H1 (cell line): ENCODE measurements around the gene CDH2. TPM values are rescaled to one million over a fixed set of nuclear protein-coding genes. Genes with fewer than 3 reads are reported as not detected.

Source experiments
- POLR2A ChIP-seq, 2 experiments: IDR thresholded peaks; 1 replicate in 1 of 2; 2 replicates in 1 of 2; pipeline ENCODE4 v1.6.1; 2011; ENCODE audit warnings: low read depth in 2 of 2, low read length in 2 of 2, mild to moderate bottlenecking in 2 of 2; ENCODE audit errors: control extremely low read depth in 1 of 2
- TAF1 ChIP-seq: IDR thresholded peaks from 2 replicates; pipeline ENCODE4 v1.6.1; 2011; ENCODE audit warnings: mild to moderate bottlenecking, low read depth, low read length
- polyA plus RNA-seq, 7 experiments: library from polyadenylated mRNA; depleted of rRNA in 3 of 7; stranded (reverse) in 5 of 7; unstranded in 2 of 7; fragments of >200 nt in 5 of 7; fragments of 200-250 nt in 2 of 7; gene quantifications; 1 replicate in 5 of 7; 2 replicates in 1 of 7; 4 replicates in 1 of 7; pipeline versions ENCODE4 v1.2.1 to v1.2.3, GENCODE V29; 2011 to 2013; ENCODE audit warnings: missing spikeins in 2 of 7, mixed read lengths in 2 of 7
- total RNA-seq: library from RNA; stranded (reverse); fragmentation: NEBNext Ultra II Directional; extraction: Animal tissue kit (Norgen Biotek cat#: 25700); gene quantifications from 2 replicates; pipeline ENCODE4 v1.2.1, GENCODE V29; 2021

Gene CDH2
- total and polyA plus RNA-seq, 2 of the 8 experiments (the other 6 are each of a cell fraction or from before 2014, with no cell fraction given), result 15.0 to 56.5 TPM

- no peak for TF ChIP-seq POLR2A (IDR thresholded peaks at IDR 0.05; ENCODE audit: control extremely low read depth in 1 of 2, low read depth in 2 of 2, low read length in 2 of 2)
- no peak for TF ChIP-seq TAF1
- TF ChIP-seq, all 59 proteins: peak for 0
These were observed 23.4 kb downstream of the CDH2 start (continued) for GRCh38 chr18:28153485-28154065.
